ENCODE data around the gene BEST1.

The BEST1 gene

GRCh38 chr11:61917334-61918109, 32.6 kb upstream of the BEST1 start, which contains the start of gene RAB3IL1:
RAB3IL1 (minus strand) TSS chr11:61917566; CDS start chr11:61917367, 199 bp downstream.
- no peak within 1 kb of the TSS for H3K27ac ChIP-seq (ENCODE audit: low read length)
- H2AFZ ChIP-seq (ENCODE audit: low read length), result no peak within 1 kb of the TSS
- no peak within 1 kb of the TSS for H3K9ac ChIP-seq (ENCODE audit: low read length)

GRCh38 chr11:61918251-61918937, 31.8 kb upstream of the BEST1 start:
- Histone ChIP-seq H3F3A (ENCODE audit: insufficient read depth, low read length) (no peaks in the 10 kb centered on the region), H3K4me2 (ENCODE audit: low read depth, low read length) (no peak overlapping the region), H3K4me3 (ENCODE audit: low read length) (no peak overlapping the region), H4K20me1 (ENCODE audit: insufficient read depth, low read length) (no peaks in the 10 kb centered on the region), H3K9ac (ENCODE audit: low read length) (no peak overlapping the region), H3K9me3 (replicated peaks; ENCODE audit: insufficient read depth, low read length) (no peaks in the 10 kb centered on the region), H2AFZ (ENCODE audit: low read length) (no peak overlapping the region), H3K27ac (ENCODE audit: low read length) (no peak overlapping the region), H3K79me2 (ENCODE audit: low read length) (no peaks in the 10 kb centered on the region), H3K27me3 (replicated peaks; ENCODE audit: insufficient read depth, low read length) (peaks cover 50% of the 10 kb centered on the region), H3K4me1 (ENCODE audit: low read length) (peaks cover 4% of the 10 kb centered on the region; the same call in 1 of the 2 replicates), H3K9me2 (replicated peaks; ENCODE audit: insufficient read depth, low read length) (no peaks in the 10 kb centered on the region), H3K36me3 (replicated peaks; ENCODE audit: insufficient read depth, low read length) (no peaks in the 10 kb centered on the region)
- no peak for TF ChIP-seq EZH2 (optimal IDR thresholded peaks at IDR 0.05; ENCODE audit: low read depth, low read length)
- TF ChIP-seq, protein P1, sequence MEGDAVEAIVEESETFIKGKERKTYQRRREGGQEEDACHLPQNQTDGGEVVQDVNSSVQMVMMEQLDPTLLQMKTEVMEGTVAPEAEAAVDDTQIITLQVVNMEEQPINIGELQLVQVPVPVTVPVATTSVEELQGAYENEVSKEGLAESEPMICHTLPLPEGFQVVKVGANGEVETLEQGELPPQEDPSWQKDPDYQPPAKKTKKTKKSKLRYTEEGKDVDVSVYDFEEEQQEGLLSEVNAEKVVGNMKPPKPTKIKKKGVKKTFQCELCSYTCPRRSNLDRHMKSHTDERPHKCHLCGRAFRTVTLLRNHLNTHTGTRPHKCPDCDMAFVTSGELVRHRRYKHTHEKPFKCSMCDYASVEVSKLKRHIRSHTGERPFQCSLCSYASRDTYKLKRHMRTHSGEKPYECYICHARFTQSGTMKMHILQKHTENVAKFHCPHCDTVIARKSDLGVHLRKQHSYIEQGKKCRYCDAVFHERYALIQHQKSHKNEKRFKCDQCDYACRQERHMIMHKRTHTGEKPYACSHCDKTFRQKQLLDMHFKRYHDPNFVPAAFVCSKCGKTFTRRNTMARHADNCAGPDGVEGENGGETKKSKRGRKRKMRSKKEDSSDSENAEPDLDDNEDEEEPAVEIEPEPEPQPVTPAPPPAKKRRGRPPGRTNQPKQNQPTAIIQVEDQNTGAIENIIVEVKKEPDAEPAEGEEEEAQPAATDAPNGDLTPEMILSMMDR (IDR thresholded peaks at IDR 0.05; ENCODE audit: low read length), result no peak
- no peak for TF ChIP-seq EZH2phosphoT487 (IDR thresholded peaks at IDR 0.05; ENCODE audit: low read length)
- DNase-seq, result no peak

More at GRCh38 chr11:61917334-61918109, 32.6 kb upstream of the BEST1 start, which contains the start of gene RAB3IL1:
- H3K9me2 ChIP-seq (replicated peaks; ENCODE audit: insufficient read depth, low read length), result no peaks in the 10 kb centered on the region
- no peaks in the 10 kb centered on the region for H4K20me1 ChIP-seq (ENCODE audit: insufficient read depth, low read length)
- DNase-seq, result no peak
- H3K4me3 ChIP-seq (ENCODE audit: low read length), result peak within 1 kb of the TSS; percentile 36; the same call in 1 of the 2 replicates
- H3K4me1 ChIP-seq (ENCODE audit: low read length), result no peaks in the 10 kb centered on the region
- H3F3A ChIP-seq (ENCODE audit: insufficient read depth, low read length), result no peaks in the 10 kb centered on the region
- H3K36me3 ChIP-seq (replicated peaks; ENCODE audit: insufficient read depth, low read length), result no peaks in the 10 kb centered on the region
- peaks cover 53% of the 10 kb centered on the region for H3K27me3 ChIP-seq (replicated peaks; ENCODE audit: insufficient read depth, low read length)
- H3K4me2 ChIP-seq (ENCODE audit: low read depth, low read length), result peak within 1 kb of the TSS; percentile 52
- H3K79me2 ChIP-seq (ENCODE audit: low read length), result no peaks in the 10 kb centered on the region
- H3K9me3 ChIP-seq (replicated peaks; ENCODE audit: insufficient read depth, low read length), result no peaks in the 10 kb centered on the region
- TF ChIP-seq, protein P1 (IDR thresholded peaks at IDR 0.05; ENCODE audit: low read length), result no peak
- TF ChIP-seq EZH2phosphoT487 (IDR thresholded peaks at IDR 0.05; ENCODE audit: low read length) (no peak), EZH2 (optimal IDR thresholded peaks at IDR 0.05; ENCODE audit: low read depth, low read length) (no peak)

GRCh38 chr11:61918938-61919704, 31.0 kb upstream of the BEST1 start:
- Histone ChIP-seq H3K9ac (ENCODE audit: low read length) (no peak overlapping the region), H3K27ac (ENCODE audit: low read length) (no peak overlapping the region), H3K4me1 (ENCODE audit: low read length) (peaks cover 4% of the 10 kb centered on the region; the same call in 1 of the 2 replicates), H2AFZ (ENCODE audit: low read length) (no peak overlapping the region), H3K9me2 (replicated peaks; ENCODE audit: insufficient read depth, low read length) (no peaks in the 10 kb centered on the region), H3K27me3 (replicated peaks; ENCODE audit: insufficient read depth, low read length) (peaks cover 44% of the 10 kb centered on the region), H4K20me1 (ENCODE audit: insufficient read depth, low read length) (no peaks in the 10 kb centered on the region), H3K9me3 (replicated peaks; ENCODE audit: insufficient read depth, low read length) (no peaks in the 10 kb centered on the region), H3K4me3 (ENCODE audit: low read length) (no peak overlapping the region), H3K36me3 (replicated peaks; ENCODE audit: insufficient read depth, low read length) (no peaks in the 10 kb centered on the region), H3F3A (ENCODE audit: insufficient read depth, low read length) (no peaks in the 10 kb centered on the region), H3K4me2 (ENCODE audit: low read depth, low read length) (no peak overlapping the region), H3K79me2 (ENCODE audit: low read length) (no peaks in the 10 kb centered on the region)
- no peak for DNase-seq
- TF ChIP-seq EZH2phosphoT487 (IDR thresholded peaks at IDR 0.05; ENCODE audit: low read length), result no peak
